MCF 10A (cell line): ENCODE measurements around the gene B4GALT3. TPM values are rescaled to one million over a fixed set of nuclear protein-coding genes. Genes with fewer than 3 reads are reported as not detected.

ENCODE experiments used
- BruUV-seq: library from RNA; stranded (reverse); fragments of 400-500 nt; replicated peaks from 2 replicates; lab custom pipeline; 2021; lab: Mats Ljungman, UMichigan
- CTCF ChIA-PET: fragments of 300-600 bp; sonication (Branson Sonifier 250); formaldehyde crosslinking; extraction: SDS; loops from one replicate; lab custom pipeline; 2021; ENCODE audit warnings: antibody characterized with exemption, inconsistent platforms; lab: Yijun Ruan, JAX
- POLR2A ChIA-PET: fragments of 300-600, 350-650 bp; sonication (Branson Sonifier 250); formaldehyde crosslinking; extraction: SDS; loops from one replicate; lab custom pipeline; 2020; ENCODE audit warnings: antibody characterized with exemption, inconsistent platforms; lab: Yijun Ruan, JAX
- DNase-seq: peaks from one replicate; pipeline ENCODE4 v3.0.0-alpha.2; 2018; ENCODE audit not compliant: unreplicated experiment
- H3K27ac Mint-ChIP-seq: one replicate; pipeline ENCODE4 v1.8.0; 2022; ENCODE audit warnings: mild to moderate bottlenecking, low read depth, mixed read lengths; ENCODE audit not compliant: unreplicated experiment
- H3K27me3 Mint-ChIP-seq: one replicate; pipeline ENCODE4 v1.8.0; 2022; ENCODE audit warnings: mixed read lengths; ENCODE audit not compliant: insufficient read depth, unreplicated experiment
- H3K36me3 Mint-ChIP-seq: one replicate; pipeline ENCODE4 v1.8.0; 2022; ENCODE audit warnings: mild to moderate bottlenecking, moderate library complexity, mixed read lengths; ENCODE audit not compliant: insufficient read depth, unreplicated experiment
- H3K4me1 Mint-ChIP-seq: one replicate; pipeline ENCODE4 v1.8.0; 2022; ENCODE audit warnings: mixed read lengths; ENCODE audit not compliant: insufficient read depth, unreplicated experiment
- H3K4me3 Mint-ChIP-seq: one replicate; pipeline ENCODE4 v1.8.0; 2022; ENCODE audit warnings: mild to moderate bottlenecking, moderate library complexity, mixed read lengths; ENCODE audit not compliant: unreplicated experiment
- H3K9me3 Mint-ChIP-seq: one replicate; pipeline ENCODE4 v1.8.0; 2022; ENCODE audit warnings: mixed read lengths; ENCODE audit not compliant: unreplicated experiment
- intact Hi-C: fragments of 100-400 bp; cut with micrococcal nuclease; formaldehyde crosslinking; loops from 2 replicates; pipeline ENCODE4 v1.14.1; 2022
- total RNA-seq: library from RNA; stranded (reverse); gene quantifications from 2 replicates; pipeline ENCODE4 v1.2.3, GENCODE V29; 2022
- TF ChIP-seq, protein P1 (sequence below): fragments of 200-600 bp; IDR thresholded peaks from one replicate; pipeline ENCODE4 v1.8.0; 2022; ENCODE audit warnings: antibody characterized with exemption, mild to moderate bottlenecking; ENCODE audit not compliant: unreplicated experiment

B4GALT3 gene
- total RNA-seq, 1 experiment from 2014 or later = 51.7 TPM

- Mint-ChIP-seq H3K4me3 (no peak overlapping the region), H3K27ac (no peak overlapping the region), H3K9me3 (no peaks in the 10 kb centered on the region), H3K27me3 (no peaks in the 10 kb centered on the region), H3K36me3 (peaks cover 26% of the 10 kb centered on the region), H3K4me1 (peaks cover 6% of the 10 kb centered on the region)
- TF ChIP-seq, protein P1, sequence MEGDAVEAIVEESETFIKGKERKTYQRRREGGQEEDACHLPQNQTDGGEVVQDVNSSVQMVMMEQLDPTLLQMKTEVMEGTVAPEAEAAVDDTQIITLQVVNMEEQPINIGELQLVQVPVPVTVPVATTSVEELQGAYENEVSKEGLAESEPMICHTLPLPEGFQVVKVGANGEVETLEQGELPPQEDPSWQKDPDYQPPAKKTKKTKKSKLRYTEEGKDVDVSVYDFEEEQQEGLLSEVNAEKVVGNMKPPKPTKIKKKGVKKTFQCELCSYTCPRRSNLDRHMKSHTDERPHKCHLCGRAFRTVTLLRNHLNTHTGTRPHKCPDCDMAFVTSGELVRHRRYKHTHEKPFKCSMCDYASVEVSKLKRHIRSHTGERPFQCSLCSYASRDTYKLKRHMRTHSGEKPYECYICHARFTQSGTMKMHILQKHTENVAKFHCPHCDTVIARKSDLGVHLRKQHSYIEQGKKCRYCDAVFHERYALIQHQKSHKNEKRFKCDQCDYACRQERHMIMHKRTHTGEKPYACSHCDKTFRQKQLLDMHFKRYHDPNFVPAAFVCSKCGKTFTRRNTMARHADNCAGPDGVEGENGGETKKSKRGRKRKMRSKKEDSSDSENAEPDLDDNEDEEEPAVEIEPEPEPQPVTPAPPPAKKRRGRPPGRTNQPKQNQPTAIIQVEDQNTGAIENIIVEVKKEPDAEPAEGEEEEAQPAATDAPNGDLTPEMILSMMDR = no peak
- no peak for DNase-seq
- no TSS peak for BruUV-seq
- ChIA-PET POLR2A (interaction anchor here (0.6 to 3.6 kb wide), 5 partner anchors 7 to 96 kb away, joined by 3 to 20 read pairs (median 7); partner anchors contain the start of genes NDUFS2 and SDHC), CTCF (interaction anchor here (0.9 to 18.5 kb wide), 8 partner anchors 8 to 167 kb away, joined by 3 to 444 read pairs (median 104); partner anchors contain the start of genes NDUFS2 and TOMM40L)
- intact Hi-C loops = no loop called here
Measured at GRCh38 chr1:161218301-161219077, 41.2 kb upstream of the B4GALT3 start.

GRCh38 chr1:161217831-161218230, 40.5 kb upstream of the B4GALT3 start:
- CTCF ChIA-PET = interaction anchor here (1.1 to 18.5 kb wide), 6 partner anchors 9 to 168 kb away, joined by 3 to 444 read pairs (median 197); partner anchors contain the start of genes NDUFS2 and TOMM40L
- intact Hi-C loops = no loop called here
- H3K4me3 Mint-ChIP-seq = no peak overlapping the region
- H3K27ac Mint-ChIP-seq = no peak overlapping the region
- no peaks in the 10 kb centered on the region for H3K9me3 Mint-ChIP-seq
- peaks cover 33% of the 10 kb centered on the region for H3K36me3 Mint-ChIP-seq
- no peaks in the 10 kb centered on the region for H3K27me3 Mint-ChIP-seq
- TF ChIP-seq, protein P1 = no peak
- no TSS peak for BruUV-seq
- H3K4me1 Mint-ChIP-seq = peaks cover 6% of the 10 kb centered on the region
- no peak for DNase-seq
- POLR2A ChIA-PET = interaction anchor here (1.2 to 3.6 kb wide), 3 partner anchors 8 to 16 kb away, joined by 4 to 20 read pairs (median 13); partner anchors contain the start of genes NDUFS2 and TOMM40L

DNA sequence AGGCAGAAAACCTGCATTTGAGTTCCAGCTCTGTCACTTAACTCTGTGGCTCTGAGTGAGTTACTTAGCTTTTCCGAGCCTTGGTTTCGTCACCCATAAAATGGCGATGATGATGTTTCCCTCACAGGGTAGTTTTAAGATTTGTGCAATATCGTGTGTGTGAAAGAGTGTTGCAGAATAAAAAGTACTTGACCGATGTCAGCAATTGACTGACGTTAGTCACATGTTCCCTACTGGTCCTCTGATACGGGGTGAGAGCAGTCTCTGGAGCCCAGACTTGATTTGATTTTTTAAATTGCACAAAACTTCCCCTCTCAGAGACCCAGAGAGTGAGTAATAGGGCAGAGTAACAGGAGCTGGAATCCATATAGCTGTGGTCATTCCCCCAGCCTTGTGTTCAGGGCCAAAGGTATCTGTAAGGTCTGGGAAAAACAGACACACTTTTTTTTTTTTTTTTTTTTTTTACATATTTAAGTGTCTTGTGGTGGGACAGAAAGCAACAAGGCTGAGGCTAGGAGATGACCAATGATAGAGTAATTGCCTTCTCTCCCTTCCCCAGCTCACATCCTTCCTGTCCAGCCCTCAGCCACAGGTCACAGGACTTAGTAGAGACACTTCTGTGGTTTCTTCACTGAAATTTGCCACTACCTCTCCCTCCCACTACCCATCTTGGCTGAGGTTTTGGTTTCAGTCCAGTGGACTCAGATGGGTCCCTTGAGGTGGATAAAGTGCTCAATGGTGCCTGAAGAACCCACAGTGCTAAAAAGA, 39.8 kb upstream of the B4GALT3 start:
- DNase-seq = peak; percentile 79
- H3K4me1 Mint-ChIP-seq = peaks cover 6% of the 10 kb centered on the region
- TF ChIP-seq, protein P1 = no peak
- ChIA-PET POLR2A (interaction anchor here (0.9 to 3.6 kb wide), 5 partner anchors 9 to 98 kb away, joined by 3 to 20 read pairs (median 4); partner anchors contain the start of genes B4GALT3, NDUFS2 and TOMM40L), CTCF (interaction anchor here (0.8 to 18.5 kb wide), 7 partner anchors 9 to 168 kb away, joined by 3 to 444 read pairs (median 55); partner anchors contain the start of genes NDUFS2 and TOMM40L)
- H3K27ac Mint-ChIP-seq = no peak overlapping the region
- no peak overlapping the region for H3K4me3 Mint-ChIP-seq
- no TSS peak for BruUV-seq
- no peaks in the 10 kb centered on the region for H3K27me3 Mint-ChIP-seq
- H3K36me3 Mint-ChIP-seq = peaks cover 40% of the 10 kb centered on the region
- intact Hi-C loops = no loop called here
- no peaks in the 10 kb centered on the region for H3K9me3 Mint-ChIP-seq
